Cerebellar nuclear complex (tissue), 1 donor: ENCODE data around the gene SYNDIG1.
"Not testable (repeated sequence)": the region's sequence is repeated elsewhere in the genome, so short reads cannot be mapped to it uniquely, and the experiment has no call there.

ENCODE experiments used
- DNase-seq, 2 experiments: peaks; one replicate each; lab custom pipeline; 2025; lab: John Stamatoyannopoulos, UW

Gene SYNDIG1

DNA sequence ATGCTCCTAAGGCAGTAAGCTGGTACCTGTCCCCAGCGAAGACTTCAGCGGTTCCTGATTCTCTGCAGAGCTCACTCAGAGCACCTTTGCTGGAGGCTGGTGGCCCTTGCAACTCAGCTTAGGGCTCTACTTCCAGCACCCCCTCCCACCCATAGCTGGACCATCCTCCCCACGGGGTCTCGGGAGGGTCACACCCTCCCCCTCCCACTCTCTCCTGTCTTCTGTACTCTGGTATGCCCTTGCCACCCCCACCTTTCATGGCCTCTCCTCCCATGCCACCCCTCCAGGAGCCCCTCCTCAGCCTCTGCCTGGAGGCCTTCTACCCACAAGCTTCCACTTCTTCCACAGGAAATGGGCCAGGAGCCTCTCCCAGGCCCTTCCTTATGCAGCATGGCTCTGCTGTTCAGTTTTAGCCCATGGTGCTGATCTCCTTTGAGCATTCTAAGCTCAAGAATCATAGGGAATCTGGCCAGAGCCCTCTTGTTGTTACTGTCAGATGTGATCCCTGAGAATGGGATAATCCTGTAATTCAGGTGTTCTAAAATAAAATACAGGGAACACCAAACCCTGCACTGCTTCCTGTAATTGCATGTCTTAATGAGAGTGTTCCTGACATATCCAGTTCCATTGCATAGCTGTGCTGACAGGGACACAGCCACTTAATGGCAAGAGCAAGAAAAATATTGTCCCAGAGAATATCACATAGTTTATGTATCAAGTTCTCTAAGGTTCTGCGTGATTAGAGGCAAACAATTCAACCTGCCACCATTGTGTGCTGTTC lies 142.1 kb downstream of the SYNDIG1 start:
- no peak for DNase-seq

DNA sequence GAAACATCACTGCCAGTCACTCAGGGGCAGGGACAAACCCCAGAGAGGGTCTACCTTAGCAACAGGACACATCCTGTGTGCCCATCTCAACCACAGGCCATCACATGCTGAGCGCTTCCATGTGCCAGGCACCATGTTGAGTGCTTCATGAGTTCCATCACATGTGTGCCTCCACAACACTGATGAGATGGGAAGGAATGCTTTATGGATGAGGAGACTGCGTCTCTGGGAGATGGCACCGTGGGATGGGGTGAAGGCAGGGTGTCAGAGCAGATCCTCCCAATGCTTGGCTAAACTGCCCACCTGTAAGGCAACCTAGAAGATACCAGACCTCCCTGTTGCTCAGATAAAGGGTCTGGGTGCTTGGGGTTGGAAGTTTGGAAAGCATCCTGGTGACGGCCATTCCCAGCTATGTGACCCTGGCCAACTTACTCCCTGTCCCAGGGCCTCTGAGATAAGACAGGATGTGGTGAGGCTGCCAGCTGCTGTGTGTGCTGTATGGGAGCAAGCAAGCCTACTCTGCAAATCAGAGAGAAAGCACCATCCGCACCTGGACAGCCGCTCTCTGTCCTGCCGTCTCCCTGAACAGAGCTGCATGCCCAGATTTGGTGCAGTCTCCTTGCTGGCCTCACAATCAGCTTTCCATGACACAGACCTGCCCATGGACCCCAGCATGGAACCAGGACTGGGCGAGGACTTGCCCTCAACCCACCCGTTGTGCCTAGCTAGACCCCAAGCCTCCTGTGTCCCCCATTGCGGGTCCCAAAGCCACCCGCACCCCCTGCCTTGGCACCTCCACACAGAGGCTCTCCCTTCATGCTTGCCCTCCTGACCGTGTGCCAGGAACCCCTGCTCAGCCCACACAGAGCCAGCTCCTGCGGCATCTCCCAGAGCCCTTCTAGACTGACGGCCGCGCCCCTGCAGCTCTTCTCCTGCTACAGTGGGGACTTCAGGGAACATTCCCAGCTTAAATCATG lies 143.7 kb downstream of the SYNDIG1 start:
- DNase-seq, result no peak

DNA sequence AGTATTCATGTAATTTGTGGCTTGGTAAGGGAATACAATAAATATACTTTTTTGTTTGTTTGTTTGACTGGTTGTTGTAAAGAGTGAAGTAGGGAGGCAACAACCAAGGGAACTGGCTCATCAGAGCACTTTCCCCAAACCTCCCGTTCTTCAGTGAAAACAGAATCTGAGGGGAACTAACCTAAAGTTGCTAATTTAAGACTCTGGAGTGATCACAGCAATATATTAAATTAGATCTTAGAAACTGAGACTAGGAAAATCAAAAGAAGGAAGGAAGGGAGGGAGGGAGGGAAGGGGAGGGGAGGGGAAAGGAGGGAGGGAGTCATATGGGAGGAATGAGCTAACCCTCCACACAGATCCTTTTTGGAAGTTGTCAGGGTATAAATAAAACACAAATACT lies 144.9 kb downstream of the SYNDIG1 start:
- DNase-seq, result no peak

DNA sequence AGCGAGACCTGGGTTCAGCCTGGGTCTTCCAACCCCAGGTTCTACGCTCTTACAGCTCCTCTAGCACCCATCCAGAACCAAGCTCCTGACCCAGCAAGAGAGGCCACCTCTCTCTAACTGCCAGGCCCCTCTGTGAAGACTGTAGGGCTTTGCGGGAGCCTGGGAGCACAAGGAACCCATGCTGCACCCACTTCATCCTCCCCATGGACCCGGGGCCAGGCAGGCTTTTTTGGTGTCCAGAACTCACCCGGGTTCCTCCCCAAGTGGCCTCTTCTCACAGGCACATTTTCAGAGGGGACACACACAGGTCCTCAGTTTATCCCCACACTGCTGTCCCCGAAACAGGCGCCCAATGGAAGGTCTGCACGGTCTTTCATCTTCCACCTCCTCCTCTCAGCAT lies 145.9 kb downstream of the SYNDIG1 start:
- no peak for DNase-seq

DNA sequence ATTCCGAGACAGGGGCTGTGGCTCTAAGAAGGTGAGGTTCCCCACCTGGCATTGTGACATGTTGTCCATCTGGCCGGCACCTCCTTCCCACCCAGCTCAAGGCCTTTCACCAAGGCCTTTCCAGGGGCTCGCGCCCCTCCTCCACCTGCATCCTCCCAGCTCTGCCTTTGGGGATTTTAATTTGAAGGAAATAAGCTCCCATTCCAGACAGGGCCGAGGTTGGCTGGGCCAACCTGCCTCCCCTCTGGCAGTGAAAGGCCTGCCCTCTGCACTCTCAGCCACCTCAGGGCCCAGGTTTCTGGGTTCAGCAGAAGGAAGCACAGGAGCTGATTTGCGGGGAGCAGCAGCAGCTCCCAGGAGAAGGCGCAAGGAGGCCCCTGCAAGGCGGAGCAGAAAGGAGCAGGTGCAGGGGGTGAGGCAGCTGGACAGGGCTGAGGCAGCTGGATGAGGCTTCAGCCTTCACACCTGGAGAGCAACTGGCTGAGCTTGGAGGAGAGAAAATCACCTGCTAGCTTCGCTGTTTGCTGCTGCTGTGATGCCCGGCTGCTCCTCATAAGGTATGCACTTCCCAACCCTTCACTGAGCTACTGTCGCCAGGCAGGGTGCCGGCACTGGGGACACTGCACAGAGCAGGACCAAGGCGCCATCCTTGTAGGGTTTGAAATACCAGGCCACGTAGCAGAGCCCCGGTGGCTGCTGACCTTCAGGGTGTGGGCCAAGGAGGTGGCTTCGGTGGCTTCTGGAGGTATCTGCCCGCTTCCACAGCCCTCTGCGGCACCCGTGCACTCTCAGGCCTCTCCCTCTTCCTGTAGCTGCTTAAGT lies 147.0 kb downstream of the SYNDIG1 start:
- DNase-seq, result no peak

DNA sequence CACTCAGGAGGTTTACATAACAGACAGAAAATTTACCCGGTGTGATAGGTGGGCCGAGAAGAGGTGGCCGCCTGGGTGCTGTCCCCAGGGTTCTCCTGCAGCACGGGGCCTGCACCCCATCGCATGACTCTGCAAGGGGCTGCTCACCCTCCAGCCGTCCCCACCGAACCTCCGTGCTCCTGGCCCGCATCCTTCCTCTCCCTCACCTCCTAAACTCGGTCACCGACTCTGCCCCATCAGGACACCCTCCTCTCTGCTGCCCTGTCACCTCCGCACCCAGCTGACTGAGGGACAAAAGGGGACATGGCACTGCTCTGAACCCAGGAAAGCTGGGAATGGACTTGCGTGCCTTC lies 147.6 kb downstream of the SYNDIG1 start:
- no peak for DNase-seq

DNA sequence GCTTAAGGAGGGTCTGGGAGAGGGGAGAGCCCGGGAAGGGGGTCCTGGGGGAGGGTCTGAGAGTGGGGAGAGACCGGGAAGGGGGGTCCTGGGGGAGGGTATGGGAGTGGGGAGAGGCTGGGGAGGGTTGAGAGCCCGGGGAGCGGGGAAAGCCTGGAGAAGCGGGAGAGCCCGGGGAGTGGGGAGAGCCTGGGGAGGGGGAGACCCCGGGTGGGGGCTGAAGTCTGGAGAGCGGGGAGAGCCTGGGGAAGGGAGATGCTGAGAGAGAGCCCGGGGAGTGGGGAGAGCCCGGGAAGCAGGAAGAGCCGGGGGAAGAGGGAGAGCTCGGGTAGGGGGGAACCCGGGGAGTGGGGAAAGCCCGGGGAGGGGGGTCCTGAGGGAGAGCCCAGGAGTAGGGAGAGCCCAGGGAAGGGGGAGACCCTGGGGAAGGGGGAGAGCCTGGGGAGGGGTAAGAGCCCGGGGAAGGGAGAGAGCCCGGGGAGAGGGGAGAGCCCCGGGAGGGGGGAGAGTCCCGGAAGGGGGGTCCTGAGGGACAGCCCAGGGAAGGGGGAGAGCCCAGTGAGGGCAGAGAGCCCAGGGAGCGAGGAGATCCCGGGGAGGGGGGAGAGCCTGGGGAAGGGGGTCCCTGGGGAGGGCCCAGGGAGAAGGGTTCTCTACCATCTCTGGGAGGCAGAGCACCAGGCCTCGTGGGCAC lies 148.5 kb downstream of the SYNDIG1 start:
- no peak for DNase-seq

DNA sequence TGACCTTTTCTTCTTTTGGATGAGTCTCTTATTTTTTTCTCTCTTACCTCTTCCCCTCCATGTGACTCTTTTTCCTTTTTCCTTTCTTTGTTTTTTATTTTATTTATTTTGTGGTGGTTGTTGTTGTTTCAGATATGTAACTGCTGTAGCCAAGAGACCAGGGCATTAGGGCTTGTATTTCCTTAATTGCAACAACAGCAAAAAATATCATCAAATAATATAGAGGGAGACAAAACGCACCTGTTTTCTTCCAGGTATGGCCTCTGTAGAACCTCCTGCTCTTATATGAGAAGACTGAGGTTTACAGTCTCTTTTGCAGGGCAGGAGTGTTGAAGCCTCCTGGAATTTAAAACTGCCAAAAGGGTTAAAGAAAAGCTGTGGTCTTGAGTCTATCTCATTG lies 149.3 kb downstream of the SYNDIG1 start:
- DNase-seq, result no peak

DNA sequence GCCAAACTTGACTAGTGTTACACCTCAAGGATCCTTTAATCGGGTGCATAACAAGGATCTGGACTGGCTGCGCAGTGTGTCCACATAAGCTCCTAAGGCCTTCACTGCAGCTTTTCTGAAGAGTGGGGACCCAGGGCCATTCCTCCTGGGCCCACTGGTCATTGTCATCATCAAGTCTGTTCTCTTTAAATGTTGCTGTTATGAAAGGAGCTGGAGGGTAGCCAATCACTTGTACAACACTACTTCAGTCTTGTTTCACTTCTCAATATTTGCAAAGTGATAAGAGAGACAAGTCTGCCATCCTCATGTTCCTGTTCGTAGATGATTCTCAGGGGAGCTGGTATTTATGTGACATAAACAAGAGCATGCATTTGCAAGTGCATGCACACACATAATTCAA lies 149.8 kb downstream of the SYNDIG1 start:
- DNase-seq, result no peak

DNA sequence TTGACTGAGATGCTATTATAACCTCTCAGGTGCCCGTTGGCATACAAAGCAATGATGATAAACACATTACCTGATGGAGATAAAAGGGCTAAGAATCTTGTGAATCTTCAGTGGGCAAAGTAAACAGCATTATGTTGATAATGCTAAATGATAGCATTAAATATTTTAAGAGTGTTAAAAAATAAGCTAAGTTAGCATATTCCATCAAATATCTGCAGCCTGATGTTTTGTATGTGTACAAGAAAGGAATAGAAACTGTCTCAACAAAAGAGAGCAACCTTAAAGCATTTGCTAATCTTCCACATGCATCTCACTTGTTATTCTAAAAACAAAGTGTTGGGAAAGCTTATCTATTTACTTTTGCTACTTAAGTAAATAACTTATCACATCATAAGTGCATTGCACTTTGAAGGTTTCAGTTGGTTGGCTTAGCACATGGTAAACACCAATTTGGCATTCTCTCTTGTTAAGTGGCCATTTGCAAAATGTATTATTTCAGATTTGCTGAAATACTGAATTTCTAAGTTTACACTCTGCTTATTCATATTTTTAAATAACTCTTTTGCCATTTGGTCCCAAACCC lies 151.6 kb downstream of the SYNDIG1 start:
- no peak for DNase-seq

DNA sequence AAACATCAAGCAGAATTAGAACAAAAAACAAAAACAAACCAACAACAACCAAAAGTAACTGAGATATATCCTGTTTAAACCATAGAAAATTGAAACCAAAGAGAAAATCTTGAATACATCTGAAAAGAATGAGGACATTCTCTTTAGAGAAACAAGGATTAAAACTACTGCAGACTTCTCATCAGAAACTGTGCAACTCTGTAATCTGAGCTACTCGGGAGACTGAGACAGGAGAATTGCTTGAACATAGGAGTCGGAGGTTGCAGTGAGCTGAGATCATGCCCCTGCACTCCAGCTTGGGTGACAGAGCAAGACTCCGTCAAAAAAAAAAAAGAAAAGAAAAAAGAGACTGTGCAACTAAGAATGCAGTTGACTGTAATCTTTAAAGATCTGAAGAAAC lies 153.4 kb downstream of the SYNDIG1 start:
- DNase-seq, result no peak

DNA sequence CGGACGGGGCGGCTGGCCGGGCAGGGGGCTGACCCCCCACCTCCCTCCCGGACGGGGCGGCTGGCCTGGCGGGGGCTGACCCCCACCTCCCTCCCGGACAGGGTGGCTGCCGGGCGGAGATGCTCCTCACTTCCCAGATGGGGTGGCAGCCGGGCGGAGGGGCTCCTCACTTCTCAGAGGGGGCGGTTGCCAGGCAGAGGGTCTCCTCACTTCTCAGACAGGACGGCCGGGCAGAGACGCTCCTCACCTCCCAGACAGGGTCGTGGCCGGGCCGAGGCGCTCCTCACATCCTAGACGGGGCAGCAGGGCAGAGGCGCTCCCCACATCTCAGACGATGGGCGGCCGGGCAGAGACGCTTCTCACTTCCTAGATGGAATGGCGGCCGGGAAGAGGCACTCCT lies 156.7 kb downstream of the SYNDIG1 start:
- not testable (repeated sequence) for DNase-seq

DNA sequence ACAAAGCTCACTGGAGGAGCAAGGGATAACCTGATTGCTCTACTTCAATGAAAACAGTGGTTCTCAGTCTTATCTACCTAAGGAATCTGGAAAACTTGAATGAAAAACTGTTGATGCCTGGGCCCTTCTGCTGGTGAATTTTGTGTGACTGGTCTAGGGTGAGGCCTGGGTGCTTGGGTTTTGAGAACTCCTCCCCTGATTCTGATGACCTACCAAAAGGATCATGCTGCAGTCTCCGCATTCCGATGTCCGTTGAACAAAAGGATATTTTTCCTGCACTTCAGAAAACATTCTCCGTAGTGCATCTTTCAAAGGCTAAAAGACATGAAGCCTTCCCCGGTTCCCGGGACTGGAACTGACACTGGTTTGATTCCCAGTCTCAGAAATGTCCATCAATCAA lies 157.9 kb downstream of the SYNDIG1 start:
- DNase-seq, result no peak

DNA sequence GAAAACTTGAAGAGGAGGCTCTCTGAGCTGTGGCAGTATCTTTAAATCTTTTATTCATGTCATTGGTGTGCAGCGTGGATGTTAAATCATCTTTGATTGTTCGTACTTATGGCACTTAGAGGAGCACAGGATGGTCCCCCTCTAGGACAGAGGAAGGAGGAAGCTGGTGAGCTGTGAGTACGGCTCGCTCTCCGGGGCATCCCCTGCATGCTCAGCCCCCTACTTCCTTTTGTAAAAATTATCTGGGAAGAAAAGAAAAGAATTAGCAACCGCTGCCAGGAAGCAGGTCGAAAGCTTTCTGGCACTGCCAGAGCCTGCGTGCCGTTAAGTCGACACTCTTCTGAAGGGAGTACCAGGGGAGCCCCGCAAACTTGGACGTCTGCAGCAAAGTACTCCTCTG lies 158.5 kb downstream of the SYNDIG1 start:
- no peak for DNase-seq

DNA sequence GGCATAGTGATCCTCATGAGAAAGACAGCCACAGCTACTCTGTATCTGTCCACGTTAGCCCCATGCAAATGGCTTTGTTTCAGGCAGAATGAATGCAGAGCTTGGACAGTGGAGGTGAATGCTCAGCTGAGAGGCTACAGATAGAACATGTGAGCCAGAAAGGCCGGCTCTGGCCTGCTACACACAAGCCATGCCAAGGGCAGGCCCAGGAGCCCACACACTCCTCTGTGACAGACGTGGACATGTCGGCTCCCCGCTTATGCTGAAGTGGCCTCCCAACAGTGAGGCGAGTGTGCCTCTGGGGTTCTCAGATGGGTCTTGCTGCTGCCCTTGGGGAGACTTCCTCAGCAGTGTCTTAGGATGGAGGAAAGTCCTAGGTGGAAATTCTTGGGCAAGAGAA lies 159.6 kb downstream of the SYNDIG1 start:
- no peak for DNase-seq

DNA sequence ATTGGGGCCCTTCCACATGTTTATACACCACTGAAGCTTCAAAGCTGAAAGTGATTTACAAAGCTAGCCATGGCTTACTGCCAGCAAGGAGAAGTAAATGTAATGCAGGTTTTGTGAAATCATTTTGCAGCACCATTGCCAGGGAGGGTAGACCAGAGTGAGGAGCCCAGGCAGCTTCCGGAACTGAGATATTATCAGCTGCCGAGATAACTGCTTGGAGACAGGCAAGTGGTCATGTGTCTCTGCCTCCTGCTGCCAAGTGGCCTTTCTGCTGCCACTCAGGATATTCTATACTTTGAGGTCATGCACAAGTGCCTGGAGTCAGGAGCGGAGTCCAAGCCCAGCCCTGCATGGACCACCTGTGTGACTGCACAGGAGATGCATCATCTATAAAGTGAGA lies 160.2 kb downstream of the SYNDIG1 start:
- DNase-seq, result no peak

DNA sequence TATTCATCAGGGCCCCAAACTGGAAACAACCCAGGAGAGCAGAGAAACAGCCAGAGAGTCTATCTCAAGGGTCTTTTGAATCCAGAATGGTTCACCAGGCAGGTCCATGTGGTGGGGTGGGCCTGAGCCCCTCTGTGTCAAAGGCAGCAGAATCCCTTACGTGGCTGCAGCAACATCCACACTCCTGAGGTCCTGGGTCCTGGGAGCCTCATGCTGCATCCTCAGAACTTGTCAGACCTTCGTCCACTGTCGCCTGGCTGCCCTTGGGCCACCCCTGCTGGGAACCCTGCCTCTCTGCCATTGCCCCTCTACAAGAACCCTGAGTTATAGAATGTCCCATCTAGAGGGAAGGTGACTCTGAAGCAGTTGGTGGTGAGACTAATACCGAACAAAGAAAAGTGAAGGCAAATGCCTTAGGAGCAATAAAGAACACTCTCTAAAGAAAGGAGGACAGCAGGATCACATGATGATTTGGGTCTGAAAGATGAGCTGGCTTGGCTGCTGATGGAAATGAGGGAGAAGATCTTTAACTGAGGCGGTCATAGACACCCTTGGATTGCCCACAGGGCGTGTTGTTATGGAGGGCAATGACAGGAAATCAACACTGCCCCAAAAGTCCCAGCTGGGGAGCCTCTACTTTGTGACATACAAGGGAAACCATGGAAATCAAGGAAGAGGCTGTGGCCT lies 161.2 kb downstream of the SYNDIG1 start:
- DNase-seq, result no peak

DNA sequence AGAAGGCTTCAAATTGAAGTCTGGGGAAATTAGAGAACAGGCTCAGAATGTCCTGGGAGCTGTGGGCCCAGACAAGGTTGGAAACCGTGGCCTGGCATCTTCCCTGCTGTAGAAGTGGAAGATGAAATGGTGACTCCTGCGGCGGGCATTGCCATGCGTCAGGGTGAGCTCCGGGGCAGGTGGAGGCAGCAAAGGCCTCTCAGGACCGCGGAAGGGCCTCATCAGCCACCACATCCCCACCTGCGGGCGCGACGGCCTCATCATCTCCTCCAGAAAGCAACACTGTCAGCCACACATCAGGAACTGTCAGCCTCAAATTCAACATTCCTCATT lies 161.7 kb downstream of the SYNDIG1 start:
- DNase-seq, result no peak

DNA sequence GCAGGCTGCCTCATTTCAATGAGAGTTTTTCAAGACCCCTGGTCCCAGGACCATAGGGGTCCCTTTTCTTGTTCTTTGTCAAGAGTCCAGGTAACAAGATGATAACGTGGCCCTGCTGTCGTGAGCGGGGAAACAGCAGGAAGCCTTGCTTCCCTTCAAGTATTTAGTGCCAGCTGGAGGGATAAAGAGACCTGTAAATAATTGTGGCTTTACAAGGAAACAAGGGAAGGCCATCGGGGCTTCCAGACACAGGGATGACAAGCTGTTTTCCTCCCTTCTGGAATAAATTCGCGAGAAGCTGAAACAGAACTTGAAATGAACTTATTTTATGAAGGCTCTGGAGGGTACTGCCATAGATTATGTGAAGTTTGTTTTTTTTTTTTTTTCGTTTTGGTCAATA lies 163.2 kb downstream of the SYNDIG1 start:
- DNase-seq, result no peak

DNA sequence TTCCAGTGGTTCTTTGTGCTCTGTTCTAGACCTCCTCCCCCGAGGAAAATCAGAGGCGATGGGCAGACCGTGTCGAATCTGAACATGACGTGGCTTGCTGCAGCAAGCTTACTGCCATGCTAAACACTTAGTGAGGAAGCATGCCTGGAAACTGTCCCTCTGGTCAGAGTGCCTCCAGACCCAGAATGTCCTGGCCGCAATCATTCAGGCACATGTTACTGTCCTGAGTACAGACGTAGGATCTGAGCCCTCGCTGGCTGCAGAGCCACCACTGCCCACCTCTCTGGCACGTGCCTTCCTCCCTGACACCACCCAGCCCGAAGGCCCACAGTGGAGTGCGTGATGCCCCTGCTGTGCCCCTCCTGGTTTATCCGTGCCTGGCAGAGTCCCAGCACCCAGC lies 163.6 kb downstream of the SYNDIG1 start:
- DNase-seq, result no peak

DNA sequence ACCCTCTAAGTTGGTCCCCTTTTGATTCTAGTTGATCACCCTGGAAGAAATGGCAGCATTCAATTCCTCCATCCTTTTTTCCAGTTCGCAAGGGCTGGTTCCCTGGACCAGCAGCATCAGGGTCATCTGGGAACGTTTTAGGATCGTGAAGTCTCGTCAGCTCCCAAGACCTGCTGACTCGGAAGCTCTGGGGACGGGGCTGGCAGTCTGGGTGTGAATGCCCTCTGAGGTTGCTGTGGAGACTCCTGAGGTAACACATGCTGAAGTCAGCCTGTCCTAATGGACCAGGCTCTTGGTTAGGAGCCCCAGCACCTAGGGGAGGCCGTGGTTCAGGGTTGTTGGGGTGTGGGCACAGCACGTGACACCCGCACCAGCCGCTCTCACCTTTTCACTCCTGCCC lies 164.1 kb downstream of the SYNDIG1 start:
- no peak for DNase-seq
